Ovary (tissue), 3 donors: Measurements from ENCODE around the gene WDR93.

ENCODE experiments used
- CTCF ChIP-seq, 3 donors: fragments of 450-650 bp in 2 of 3; fragments of 200-600 bp in 1 of 3; IDR thresholded peaks; one replicate each; pipeline versions ENCODE4 v1.5.1 to v1.8.0; 2016 to 2022; ENCODE audit warnings: antibody characterized with exemption in 3 of 3, mild to moderate bottlenecking in 1 of 3
- POLR2A ChIP-seq: fragments of 450-650 bp; IDR thresholded peaks from one replicate; pipeline ENCODE4 v1.6.1; 2017; ENCODE audit warnings: antibody characterized with exemption, mild to moderate bottlenecking, moderate library complexity
- donor health status: DM: no; HTN: no; CAD: no.

GRCh38 chr15:89749951-89750559 is 59.4 kb downstream of the WDR93 start:
- TF ChIP-seq CTCF (IDR thresholded peaks at IDR 0.05) (no peak), POLR2A (no peak)
